ENCODE results near the gene COX7A2L.

DNA sequence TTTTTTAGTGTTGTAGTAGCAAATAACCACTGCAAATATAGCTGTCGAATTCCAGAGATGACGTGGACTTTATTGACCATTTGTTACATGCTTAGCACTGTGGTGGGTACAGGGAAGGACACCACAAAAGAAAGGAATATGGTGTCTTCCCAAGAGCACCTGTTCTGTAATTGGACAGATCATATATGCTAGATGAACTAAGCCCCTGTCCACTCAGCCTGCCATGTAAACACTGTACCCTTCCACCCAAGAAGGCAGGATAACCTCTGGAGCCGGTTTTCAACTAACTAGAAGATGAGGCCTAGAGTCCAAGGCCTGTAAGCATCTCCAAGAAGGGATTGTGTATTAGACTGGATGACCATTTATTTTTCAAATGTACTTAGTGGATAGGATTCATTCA, 44.1 kb downstream of the COX7A2L start:
- TF ChIP-seq CTCF (IDR thresholded peaks at IDR 0.05) = no peak
- TF ChIP-seq ZFX (IDR thresholded peaks at IDR 0.05; ENCODE audit: borderline replicate concordance) = no peak
